ENCODE results near the gene RAI1. TPM values are rescaled to one million over a fixed set of nuclear protein-coding genes. Genes with fewer than 3 reads are reported as not detected.

The RAI1 gene
- total RNA-seq, 1 donor from 2014 or later = 60.3 TPM

DNA sequence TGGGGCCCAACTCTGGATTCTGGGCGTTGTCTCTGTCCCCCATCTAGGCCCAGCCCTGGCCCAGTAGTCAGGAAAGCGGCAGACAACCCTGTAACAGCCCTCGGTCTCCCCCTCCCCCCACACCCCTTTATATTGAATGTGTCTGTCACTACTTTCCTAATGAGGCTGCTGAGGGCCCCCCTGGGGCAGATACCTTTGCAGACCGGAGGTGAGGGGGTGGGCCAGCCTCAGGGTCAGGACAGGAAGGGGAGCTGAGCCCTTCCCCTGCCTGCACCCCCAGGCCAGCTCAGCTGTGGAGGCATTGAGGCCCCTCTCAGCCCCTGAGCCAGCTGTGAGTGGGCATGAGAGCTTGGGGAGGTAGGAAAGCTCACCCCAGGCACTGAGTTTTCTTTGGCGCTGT, 17.1 kb downstream of the RAI1 start:
- no peak for DNase-seq (ENCODE audit: low spot score)

DNA sequence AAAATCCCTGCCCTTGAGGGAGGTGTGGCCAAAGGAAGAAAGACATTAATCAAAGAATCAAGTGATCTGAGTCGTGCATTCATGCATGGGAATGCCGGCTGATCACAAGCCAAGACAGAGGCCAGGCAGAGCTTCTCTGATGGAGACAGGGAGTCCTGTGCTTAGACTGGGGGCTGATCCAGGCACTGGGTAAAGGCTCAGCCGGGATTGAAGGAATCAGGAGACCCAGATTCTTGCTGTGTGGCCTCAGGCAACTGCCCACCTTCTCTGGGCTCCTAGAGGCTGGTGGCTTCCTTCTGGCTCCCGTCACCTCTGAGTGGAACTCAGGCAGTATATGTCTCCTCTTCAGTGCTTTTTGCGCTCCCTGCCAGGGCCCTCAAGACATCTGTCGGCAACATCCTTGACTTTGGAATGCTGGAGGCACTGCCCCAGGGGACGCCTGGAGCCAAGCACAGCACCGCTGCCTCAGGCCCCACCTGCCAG, 17.7 kb downstream of the RAI1 start:
- DNase-seq (ENCODE audit: low spot score) = peak; percentile 44

DNA sequence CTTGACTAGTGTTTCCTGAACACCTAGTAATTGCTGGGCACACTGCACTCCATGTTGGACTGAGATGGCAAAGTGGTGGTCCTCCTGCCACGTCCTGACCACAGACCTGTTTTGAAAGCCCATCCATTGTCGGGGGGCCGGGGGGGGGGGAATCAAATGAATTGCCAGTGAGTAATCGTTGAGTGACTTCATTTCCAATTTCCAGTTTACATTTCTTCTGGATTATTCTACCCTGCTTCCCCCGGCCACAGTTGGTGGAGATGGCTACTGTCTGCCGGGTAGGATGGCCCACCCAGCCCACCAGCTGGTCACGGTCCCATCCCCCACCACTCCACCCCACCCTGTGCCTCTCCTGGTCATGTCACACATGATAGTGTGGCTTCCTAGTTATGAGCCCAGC, 18.2 kb downstream of the RAI1 start:
- no peak for DNase-seq (ENCODE audit: low spot score)

DNA sequence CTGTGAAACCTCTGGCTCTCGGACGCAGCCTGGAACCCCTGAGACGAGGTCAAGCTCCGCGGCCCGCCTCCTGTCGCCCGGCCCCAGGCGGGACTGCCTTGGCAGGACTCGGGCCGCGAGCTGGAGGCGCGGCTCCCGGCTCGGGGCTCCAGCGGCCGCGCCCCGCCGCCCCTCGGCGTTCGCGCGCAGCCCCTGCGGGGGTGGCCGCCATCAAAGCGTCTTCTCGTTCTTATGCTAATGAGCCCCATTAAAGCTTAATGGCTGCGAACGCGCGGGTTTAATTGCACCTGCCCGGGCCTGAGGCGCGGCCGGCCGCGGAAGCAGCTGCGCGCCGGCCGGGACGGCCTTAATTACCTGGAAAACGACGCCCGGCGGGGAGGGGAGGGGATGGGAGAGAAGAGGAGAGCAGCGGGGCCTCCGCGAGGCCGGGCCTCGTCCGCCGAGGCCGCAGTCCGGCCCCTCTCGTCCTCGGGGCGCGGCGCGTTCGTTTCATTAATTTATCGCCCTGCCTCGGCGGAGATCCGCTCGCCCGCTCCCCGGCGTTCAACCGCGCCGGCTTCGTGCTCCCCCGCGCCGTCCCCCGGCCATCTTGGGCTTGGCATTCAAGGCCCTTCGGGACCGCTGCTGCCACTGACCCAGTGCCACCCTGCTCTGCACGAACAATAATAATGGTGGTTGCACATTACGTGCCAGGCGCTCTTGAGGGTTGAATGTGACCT, 19.2 kb downstream of the RAI1 start:
- no peak for DNase-seq (ENCODE audit: low spot score)

DNA sequence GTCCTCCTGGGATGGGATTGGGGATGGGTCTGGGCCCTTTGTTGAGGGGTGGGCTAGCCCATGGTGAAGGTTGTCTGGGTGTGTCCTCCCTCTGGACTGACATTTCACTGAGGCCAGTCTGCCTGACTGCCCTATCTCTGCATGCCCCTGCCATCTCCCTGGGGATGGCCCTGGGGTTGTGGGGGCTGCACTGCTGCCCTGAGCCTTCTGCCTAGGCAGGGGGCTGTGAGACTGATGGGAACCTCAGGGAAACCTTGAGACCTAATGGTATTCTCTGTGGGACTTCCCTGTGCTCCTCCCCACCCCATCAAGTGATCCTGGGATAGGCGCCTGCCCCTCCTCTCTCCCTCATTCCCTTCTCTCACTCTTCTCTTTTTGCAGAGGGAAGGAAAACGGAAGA, 19.9 kb downstream of the RAI1 start:
- DNase-seq (ENCODE audit: low spot score) = no peak

DNA sequence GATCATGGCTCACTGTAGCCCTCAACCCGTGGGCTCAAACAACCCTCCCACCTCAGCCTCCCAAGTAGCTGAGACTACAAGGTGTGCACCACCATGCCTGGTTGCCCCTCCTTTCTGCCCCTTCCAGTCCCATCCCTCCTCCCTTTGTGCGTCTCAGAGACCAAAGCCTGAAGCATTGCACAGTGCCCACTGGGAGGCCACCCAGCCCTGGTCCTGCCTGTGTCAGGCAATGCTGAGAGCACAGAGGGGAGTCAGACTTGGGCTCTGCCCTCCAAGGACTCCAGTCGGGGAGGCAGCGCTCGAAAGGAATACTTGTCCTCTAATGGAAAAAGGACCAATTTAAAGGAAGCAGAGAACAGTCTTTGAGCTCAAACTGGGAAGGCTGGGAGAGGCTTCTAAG, 20.4 kb downstream of the RAI1 start:
- no peak for DNase-seq (ENCODE audit: low spot score)

DNA sequence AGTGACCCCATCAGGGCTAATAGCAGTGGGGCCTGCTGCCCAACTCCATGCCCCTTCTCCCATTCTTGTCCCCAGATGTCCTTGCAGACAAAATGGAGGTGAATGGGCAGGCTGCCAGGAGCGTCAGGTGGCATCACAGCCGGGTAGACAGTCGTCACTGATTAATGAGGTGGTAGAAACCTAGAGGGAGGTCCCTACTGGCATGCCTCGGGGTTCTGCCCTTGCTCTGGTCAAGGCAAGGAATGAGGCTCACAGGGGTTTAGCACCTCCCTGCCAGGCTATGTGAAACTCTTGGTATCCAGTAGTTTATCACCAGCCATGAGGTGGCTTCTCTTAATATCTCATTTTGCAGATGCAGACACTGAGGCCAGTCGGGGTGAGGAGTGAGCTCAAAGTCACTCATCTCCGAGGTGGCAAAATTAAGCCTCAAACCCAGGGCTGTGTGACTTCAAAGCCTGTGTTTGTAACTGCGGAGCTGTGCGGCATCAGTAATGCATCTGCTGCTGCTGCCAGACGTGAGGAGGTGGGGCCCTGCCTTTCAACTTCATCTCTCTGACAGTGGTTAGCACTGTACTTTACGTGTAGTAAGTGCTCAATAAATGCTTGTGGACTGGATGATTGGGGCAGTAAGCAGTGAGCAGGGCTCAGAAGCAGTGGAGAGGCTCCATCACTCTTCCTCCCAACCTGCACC, 21.3 kb downstream of the RAI1 start:
- DNase-seq (ENCODE audit: low spot score) = no peak

DNA sequence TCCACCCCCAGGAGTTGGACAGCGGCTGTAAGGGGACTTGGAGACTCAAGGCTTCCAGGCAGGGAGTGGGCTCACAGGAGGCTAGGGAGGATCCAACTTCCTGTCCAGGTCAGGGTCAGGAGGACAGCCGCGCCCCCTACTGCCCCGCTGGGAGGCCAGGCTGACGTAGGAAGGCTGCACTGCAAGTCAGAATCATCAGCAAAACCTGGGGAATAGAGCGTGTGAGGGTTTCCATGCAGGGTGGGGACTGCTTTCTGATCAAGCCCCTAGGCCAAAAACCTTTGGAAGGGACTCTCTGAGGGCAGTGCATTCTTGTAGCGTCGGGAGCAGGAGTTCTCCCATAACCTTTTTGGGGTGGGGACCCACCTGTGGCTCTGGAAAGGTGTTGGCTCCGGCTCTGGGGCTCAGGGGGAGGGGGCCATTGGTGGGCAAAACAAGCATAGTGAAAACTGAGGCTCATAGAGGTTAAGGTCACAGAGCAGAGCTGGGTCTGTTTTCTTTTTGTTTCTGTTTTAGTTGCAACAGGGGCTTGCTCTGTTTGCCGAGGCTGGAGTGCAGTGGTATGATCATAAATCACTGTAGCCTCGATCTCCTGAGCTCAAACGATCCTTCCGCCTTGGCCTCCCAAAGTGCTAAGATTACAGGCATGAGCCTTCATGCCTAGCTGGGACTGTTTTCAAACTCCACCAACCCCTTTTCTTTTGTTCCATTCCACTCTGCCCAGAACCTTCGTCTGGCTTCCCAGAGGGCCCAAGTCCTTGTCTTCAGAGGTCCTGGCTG, 22.1 kb downstream of the RAI1 start:
- DNase-seq (ENCODE audit: low spot score) = no peak

DNA sequence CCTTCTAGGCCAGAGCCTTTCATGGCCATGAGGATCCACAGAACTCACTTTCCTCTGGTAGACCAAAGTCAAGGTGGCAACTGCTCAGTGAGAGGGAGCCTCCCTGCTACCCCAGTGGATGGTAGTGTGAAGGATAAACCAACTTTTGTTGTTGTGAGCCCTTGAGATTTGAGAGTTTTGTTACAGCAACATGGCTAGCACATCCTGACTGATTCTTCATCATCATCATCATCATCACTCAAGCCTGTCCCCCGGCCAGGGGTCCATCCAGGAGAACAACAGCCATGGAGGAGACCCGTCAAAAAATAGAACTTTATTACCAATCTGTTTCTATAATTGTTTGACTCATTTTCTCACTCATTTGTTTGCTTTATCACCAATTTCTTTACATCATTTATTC, 23.7 kb downstream of the RAI1 start:
- no peak for DNase-seq (ENCODE audit: low spot score)

DNA sequence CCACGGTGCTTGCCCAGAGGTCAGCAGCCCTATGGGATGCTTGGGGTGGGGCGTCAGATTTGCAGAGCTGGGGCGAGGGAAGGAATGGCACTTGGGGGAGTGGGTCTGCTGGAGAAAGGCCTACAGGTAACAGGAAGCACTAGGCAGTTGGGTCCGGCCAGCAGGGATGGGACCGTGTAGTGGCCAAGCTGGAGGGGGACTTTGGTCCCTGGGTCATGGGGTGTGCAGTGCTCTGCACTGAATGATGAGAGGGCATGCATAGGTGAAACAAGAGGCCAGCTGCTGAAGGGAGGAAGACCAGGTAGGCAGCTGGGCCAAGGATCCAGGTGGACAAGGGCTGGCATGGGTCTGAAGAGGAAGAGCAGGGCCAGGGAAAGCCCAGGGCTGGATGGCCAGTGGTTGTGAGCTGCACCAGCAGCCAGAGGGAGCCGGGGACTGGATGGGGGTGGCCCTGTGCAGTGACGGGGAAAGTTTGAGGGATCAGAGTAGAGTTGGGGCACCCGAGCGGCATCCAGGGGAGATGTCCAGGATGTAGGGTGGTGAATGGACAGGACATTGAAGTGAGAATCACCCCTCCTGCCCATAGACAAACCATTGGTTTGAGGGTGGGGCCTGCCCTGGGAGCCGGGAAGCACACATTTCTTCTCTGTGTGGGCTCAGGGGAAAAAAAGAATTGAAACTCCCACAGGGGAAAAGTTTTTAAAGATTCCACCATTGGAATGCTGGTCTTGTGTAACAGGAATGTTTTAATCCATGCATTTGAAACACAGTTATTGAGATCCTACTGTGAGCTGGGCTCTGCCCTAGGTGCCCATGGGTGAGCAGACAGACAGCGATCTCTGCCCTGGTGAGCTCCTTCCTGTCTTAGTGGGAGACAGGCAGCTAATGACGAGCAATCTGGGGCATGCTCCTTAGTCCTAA, 25.1 kb downstream of the RAI1 start:
- DNase-seq (ENCODE audit: low spot score) = no peak

DNA sequence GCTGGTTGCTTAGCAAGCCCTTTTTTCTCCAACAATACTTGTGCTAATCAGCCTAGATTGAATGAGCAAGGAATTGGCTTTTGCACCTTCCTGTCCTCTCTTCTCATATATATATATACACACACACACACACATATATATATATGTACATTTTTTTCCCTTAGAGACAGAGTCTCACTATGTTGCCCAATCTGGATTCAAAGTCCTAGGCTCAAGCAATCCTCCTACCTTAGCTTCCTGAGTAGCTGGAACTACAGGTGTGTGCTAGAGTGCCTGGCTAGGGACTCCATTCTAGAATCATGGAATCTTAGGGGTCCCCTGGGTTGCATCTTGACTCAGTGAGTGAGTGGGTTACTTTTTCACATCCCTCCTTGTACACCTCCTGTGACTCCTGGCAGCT, 27.0 kb downstream of the RAI1 start:
- no peak for DNase-seq (ENCODE audit: low spot score)

DNA sequence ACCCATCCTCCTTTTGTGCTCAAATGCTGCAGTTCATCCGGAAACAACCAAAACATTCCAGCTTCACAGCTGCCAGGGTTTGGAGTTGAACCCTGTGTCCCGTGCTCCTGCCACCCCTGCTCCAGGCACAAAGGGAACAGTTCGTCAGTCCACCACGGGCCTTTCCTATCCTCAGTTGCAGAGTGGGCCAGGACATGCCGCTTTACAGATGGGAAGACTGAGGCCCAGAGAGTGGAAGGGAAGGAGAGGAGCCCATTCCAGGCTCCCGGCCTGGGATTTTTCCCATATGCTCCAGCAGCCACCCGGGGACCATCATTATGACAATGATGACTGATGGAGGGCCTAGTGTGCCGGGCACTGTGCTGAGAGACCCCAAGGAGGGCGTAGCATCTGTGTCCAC, 27.6 kb downstream of the RAI1 start:
- no peak for DNase-seq (ENCODE audit: low spot score)

DNA sequence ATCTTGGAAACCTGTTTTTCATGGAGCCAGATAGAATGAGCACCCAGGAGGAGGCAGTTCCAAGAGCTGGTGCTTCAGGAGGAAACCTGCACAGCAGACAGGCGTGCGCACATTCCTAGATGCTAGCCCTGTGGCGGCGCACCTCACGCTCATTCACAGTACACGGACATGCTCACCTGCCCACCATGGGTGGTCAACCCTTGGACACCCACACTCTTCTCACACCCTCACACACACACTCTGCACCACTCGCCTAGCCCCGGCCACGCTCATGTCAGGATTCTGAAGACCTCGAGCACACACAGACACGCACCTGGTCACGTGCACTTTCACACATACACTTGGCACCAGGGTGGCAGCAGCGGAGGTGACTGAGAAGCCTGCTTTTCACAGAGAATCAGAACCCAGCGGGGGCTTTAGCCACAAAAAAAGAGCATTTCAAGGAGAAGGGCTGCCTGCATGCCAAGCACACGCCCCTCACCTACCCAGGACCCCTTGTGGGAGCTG, 28.6 kb downstream of the RAI1 start:
- no peak for DNase-seq (ENCODE audit: low spot score)

DNA sequence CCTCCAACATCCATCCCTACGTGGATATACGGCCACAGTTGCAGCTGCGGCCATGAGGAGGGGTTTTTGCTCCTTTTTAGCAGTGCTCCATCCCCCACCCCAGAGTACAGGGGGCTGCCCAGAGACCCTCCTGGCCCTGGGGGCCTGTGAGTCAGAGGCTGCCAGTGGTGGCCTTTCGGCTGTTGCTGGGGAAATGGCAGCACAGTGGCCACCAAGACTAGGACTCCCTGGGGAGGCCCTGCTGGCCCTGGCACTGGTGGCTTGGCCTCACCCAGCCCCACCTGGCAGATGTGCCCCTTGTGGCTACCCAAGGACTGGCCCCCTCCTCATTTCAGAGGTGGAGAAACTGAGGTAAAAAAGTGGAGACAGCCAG, 29.1 kb downstream of the RAI1 start:
- DNase-seq (ENCODE audit: low spot score) = no peak

DNA sequence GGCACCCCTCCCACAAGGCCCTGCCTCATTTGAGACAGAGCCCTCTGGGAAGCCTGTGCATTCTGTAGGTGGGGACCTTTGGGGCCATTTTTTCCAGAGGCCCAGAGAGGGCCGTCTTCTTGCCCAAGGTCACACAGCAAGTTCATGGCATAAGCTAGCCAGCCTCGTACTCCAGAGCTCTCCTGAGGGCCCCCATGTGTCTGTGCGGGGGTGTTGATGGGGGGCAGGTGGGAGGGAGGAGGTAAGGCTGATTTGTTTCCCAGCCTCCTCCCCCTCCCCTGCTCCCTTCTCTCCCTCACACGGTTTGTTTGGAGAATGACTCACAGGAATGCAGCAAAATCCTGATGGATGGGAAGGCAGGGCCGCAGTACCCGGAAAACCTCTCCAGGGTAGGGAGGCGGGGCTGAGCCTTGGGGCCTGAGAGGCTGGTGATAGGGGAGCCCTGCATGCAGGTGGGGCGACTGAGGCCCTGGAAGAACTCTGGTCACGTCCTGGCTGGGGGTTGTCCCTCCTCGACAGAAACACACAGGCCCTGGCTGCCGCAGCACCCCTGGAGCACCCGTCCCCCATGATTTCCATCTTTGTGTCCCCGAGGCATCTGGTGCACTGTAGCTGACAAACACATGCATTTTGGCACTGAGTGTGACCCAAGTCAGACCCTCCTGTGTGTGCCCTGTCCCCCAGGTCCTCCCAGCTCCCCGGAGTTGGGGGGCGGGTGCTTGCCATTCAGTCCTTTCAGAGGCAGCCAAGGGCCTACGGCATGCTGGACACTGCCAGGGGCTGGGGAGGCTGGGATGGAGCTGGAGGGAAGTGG, 29.7 kb downstream of the RAI1 start:
- peak; percentile 92 for DNase-seq (ENCODE audit: low spot score)

DNA sequence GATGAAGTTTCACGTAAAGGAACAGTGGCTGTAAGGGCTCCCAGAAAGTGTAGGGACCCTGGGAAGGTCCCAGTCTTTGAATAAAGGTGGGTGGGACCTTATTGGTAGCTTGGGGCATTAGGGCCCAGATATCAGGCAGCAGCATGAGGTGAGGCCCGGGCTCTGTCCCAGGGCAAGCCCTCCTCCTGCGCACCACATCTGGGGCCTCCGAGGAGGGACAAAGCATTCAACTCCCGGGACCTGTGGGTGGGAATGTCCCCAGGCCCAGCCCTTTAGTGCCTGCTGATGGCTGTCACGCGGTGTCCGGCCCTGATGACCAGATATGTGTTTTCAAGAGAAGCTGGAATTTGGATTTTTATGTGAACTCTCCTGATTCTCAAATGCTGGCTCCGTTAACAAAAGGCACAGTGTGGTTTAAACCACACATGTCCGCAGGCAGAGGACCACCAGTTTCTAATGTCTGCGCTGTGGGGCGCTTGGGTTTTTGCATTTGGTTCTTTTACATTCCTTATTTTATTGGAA, 30.4 kb downstream of the RAI1 start:
- DNase-seq (ENCODE audit: low spot score) = no peak

DNA sequence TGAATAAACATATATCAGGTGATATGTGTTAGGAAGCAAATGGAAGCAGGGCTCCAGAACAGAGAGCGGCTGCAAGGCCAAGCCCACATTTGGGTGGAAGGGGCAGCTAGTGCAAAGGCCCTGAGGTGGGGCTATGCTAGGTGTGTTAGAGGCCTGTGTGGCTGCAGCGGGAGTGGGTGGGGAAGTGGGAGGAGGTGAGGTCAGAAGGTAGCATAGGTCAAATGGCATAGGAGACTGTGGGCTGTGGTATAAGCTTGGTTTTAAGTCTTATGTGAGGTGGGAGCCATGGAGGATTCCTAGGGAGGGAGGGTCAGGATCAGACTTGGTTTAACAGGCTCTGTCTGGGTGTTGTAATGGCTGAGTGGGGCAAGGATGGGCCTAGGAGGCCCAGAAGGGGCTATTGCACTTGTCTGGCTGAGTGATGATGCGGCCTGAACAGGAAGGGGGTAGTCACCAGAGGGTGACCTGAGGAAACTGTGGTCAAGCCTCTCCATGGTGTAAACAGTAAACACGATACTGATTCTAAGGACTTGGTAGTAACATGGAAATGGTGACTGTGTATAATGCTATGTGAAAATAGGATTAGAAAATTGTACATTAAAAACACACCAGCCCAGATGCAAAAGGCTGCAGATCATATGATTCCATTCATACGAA, 31.1 kb downstream of the RAI1 start:
- no peak for DNase-seq (ENCODE audit: low spot score)

DNA sequence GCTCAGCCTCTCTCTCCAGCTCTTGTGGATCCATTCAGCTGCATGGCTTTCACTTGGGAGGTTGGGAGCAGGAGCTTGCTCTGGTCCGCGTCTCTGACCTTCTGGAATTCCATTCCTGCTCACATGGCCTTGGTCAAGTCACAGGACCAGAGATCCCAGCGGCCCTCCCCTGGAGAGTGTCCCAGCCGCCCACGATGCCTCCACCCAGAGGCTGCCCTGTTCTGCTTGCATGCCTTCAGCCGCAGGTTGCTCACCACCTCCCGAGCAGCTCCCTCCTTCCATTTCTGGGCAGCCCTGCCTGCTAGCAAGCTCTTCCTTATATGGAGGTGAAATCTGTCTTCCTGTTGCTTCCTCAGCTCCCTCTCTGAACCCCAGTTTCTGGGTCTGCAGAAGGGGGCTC, 32.6 kb downstream of the RAI1 start:
- DNase-seq (ENCODE audit: low spot score) = peak; percentile 67

DNA sequence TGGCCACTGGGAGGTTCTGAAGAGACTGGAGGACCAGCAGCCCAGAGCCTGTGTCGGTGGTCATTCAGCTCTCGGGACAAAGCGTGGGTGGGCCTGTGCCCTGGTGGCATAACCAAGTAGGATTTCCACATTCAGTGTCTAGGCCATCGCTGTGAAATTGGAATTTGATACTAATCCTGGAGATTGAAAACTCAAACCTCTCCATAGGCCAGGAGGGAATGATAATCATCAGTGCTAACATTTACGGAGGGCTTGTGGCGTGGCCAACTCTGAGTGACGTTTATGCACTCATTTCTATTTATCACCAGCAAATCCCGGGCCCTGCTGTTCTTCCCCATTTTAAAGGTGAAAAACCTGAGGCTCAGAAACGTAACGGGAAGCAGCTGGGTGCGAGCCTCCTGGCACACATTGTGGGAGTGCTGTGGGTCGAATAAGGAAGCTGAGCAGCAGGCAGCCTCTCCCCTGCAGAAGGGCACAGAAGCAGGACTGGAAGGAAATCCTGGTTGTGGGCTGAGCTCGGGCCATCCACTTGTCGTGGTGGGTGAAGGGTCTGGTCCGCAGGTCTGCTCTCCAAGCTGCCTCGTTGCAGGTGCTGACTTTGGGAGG, 33.1 kb downstream of the RAI1 start:
- DNase-seq (ENCODE audit: low spot score) = no peak
